HG03442 (cell line): ENCODE measurements around the gene PARVB.

Experiments used
- ATAC-seq: cut with Tn5 transposase; IDR thresholded peaks from one replicate; pipeline ENCODE4 v1.9.1; 2021; ENCODE audit warnings: mild to moderate bottlenecking, moderate library complexity; ENCODE audit not compliant: unreplicated experiment

PARVB gene

GRCh38 chr22:44024288-44024921 is at the start of gene PARVB:
TSS of gene PARVB (plus strand) at chr22:44024302. CDS start at chr22:44024340, 38 bp downstream.
- ATAC-seq = no peak

- no peak for ATAC-seq
Observed at GRCh38 chr22:43975041-43975440, 49.1 kb upstream of the PARVB start.

GRCh38 chr22:43976861-43977795 is 47.0 kb upstream of the PARVB start:
- ATAC-seq = no peak

- ATAC-seq = no peak
Observed at GRCh38 chr22:43978558-43978957, 45.5 kb upstream of the PARVB start.

GRCh38 chr22:43980579-43980978 is 43.5 kb upstream of the PARVB start:
- ATAC-seq = no peak

- no peak for ATAC-seq
Observed at GRCh38 chr22:43980996-43981395, 43.1 kb upstream of the PARVB start.

GRCh38 chr22:43983808-43984207 is 40.3 kb upstream of the PARVB start:
- ATAC-seq = no peak

GRCh38 chr22:43985532-43985931 is 38.6 kb upstream of the PARVB start:
- no peak for ATAC-seq

GRCh38 chr22:43988116-43988820 is 35.8 kb upstream of the PARVB start:
- ATAC-seq = no peak

GRCh38 chr22:43988960-43989359 is 35.1 kb upstream of the PARVB start:
- ATAC-seq = no peak

- no peak for ATAC-seq
Observed at GRCh38 chr22:43990044-43990443, 34.1 kb upstream of the PARVB start.

- no peak for ATAC-seq
Observed at GRCh38 chr22:43991316-43992020, 32.6 kb upstream of the PARVB start.

GRCh38 chr22:43992331-43992821 is 31.7 kb upstream of the PARVB start:
- no peak for ATAC-seq

- no peak for ATAC-seq
Observed at GRCh38 chr22:43993072-43993760, 30.9 kb upstream of the PARVB start.

GRCh38 chr22:43994006-43994405 is 30.1 kb upstream of the PARVB start:
- no peak for ATAC-seq

- no peak for ATAC-seq
Observed at GRCh38 chr22:43994416-43994815, 29.7 kb upstream of the PARVB start.

- no peak for ATAC-seq
Observed at GRCh38 chr22:43995057-43995685, 28.9 kb upstream of the PARVB start.

GRCh38 chr22:43995798-43996169 is 28.3 kb upstream of the PARVB start:
- ATAC-seq = no peak

- peak; percentile 58 for ATAC-seq
Observed at GRCh38 chr22:43996170-43996980, 27.7 kb upstream of the PARVB start.
